Peyer's patch (tissue), 4 donors: ENCODE measurements around the gene RAB6A. TPM values are rescaled to one million over a fixed set of nuclear protein-coding genes. Genes with fewer than 3 reads are reported as not detected.

Experiments used
- DNase-seq, 3 donors: peaks; one replicate each; pipeline ENCODE4 v3.0.0-alpha.2; 2017 to 2019
- H3K27ac ChIP-seq, 4 donors: fragments of 200-600 bp; sonication (generic); one replicate each; pipeline ENCODE4 v1.5.1; 2016 to 2019
- H3K27me3 ChIP-seq, 2 donors: fragments of 200-600 bp; sonication (generic); one replicate each; pipeline ENCODE4 v1.5.1; 2019
- H3K36me3 ChIP-seq, 3 donors: fragments of 200-600 bp; sonication (generic); one replicate each; pipeline ENCODE4 v1.5.1; 2016 to 2019
- H3K4me1 ChIP-seq, 4 donors: fragments of 200-600 bp; sonication (generic); one replicate each; pipeline ENCODE4 v1.5.1; 2016 to 2019
- H3K4me3 ChIP-seq, 4 donors: fragments of 200-600 bp; sonication (generic); 1 replicate in 3 of 4; 2 replicates in 1 of 4; pipeline ENCODE4 v1.5.1; 2016 to 2019; ENCODE audit warnings: mild to moderate bottlenecking in 1 of 4
- H3K9me3 ChIP-seq, 4 donors: fragments of 200-600 bp; sonication (generic); one replicate each; pipeline ENCODE4 v1.5.1; 2016 to 2019; ENCODE audit warnings: mild to moderate bottlenecking in 1 of 4
- POLR2A ChIP-seq, 2 donors: fragments of 450-650 bp; IDR thresholded peaks; one replicate each; pipeline ENCODE4 v1.5.1; 2017; ENCODE audit warnings: antibody characterized with exemption in 2 of 2, mild to moderate bottlenecking in 2 of 2, moderate library complexity in 2 of 2
- total RNA-seq, 4 donors: library from RNA; depleted of rRNA; stranded (reverse); fragments of >200 nt; gene quantifications; one replicate each; pipeline ENCODE4 v1.1.0, GENCODE V29; 2016
- TF ChIP-seq, protein P1 (sequence below), 6 experiments: fragments of 450-650 bp in 4 of 6; fragments of 200-600 bp in 2 of 6; sonication (generic) in 1 of 6; IDR thresholded peaks; one replicate each; pipeline ENCODE4 v1.5.1; 2017 to 2019; ENCODE audit warnings: antibody characterized with exemption in 6 of 6, mild to moderate bottlenecking in 3 of 6, moderate library complexity in 1 of 6

RAB6A gene
- total RNA-seq, 4 donors from 2014 or later: 76.7 to 198 (median 182) TPM

DNA sequence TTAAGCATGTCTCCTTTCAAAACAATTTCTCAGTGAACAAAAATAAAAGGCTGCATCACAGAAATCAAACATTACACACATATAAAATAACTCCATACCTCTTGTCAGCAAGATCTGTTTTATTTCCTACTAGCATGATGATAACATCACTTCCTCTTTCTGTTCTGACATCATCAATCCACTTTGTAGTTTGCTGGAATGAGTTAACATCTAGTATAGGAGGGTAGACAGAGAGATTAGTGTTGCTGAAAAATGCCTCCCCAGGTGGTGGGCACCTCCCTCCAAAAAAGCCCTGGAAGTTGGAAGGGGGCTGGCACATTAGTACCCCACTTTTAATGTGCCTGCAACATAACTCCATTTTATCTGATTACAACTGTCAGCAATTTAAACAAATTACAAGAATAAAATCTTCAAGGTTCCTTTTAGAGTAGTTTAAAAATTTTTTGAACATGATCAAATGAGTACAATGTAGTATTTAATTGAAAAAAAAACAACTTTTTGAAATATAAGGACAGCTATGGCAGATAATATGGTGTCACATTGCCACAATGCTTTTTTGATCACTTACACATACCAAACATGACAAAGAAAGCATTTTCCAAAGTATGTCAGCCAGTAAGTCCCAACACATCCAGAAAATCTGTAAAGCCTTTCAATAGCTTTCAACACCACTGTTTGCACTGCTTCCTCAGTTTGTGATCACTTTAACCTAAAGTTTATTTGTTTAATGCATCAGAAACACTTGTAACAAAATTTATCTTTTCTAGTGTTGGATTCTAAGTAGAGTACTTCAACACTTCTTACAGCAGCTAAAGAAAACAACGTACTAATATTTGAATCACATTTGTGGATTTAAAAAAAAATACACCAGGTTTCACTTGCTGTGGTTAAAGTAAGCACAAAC lies 44.5 kb downstream of the RAB6A start:
- TF ChIP-seq, protein P1, sequence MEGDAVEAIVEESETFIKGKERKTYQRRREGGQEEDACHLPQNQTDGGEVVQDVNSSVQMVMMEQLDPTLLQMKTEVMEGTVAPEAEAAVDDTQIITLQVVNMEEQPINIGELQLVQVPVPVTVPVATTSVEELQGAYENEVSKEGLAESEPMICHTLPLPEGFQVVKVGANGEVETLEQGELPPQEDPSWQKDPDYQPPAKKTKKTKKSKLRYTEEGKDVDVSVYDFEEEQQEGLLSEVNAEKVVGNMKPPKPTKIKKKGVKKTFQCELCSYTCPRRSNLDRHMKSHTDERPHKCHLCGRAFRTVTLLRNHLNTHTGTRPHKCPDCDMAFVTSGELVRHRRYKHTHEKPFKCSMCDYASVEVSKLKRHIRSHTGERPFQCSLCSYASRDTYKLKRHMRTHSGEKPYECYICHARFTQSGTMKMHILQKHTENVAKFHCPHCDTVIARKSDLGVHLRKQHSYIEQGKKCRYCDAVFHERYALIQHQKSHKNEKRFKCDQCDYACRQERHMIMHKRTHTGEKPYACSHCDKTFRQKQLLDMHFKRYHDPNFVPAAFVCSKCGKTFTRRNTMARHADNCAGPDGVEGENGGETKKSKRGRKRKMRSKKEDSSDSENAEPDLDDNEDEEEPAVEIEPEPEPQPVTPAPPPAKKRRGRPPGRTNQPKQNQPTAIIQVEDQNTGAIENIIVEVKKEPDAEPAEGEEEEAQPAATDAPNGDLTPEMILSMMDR (IDR thresholded peaks at IDR 0.05): no peak
- TF ChIP-seq POLR2A (IDR thresholded peaks at IDR 0.05): no peak
- Histone ChIP-seq H3K9me3 (no peaks in the 10 kb centered on the region), H3K4me1 (no peaks in the 10 kb centered on the region), H3K27me3 (no peaks in the 10 kb centered on the region), H3K27ac (no peak overlapping the region), H3K36me3 (peaks cover 0 to 28% (median 0%) of the 10 kb centered on the region in 3 donors), H3K4me3 (no peak overlapping the region)
- no peak for DNase-seq

DNA sequence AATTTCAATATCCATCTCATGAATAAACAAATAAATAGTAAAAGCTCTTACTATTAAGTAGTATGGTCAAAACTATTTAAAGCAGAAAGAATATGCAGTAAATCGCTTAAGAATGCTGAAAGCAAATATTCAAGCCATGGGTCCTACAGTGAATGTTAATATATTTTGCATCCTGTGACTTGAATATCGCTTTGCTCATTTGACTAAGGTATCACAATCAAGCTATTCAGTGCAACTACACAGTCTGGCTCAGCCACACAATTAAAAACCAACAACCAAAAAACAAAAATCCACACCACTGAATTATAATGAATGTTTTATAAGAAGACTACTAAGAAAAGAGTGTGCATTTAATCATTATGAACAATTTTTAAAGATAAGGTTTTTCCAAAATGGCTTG lies 45.3 kb downstream of the RAB6A start:
- TF ChIP-seq POLR2A (IDR thresholded peaks at IDR 0.05): no peak
- TF ChIP-seq, protein P1 (IDR thresholded peaks at IDR 0.05): no peak
- peaks cover 0 to 33% (median 0%) of the 10 kb centered on the region in 3 donors for H3K36me3 ChIP-seq
- no peak for DNase-seq
- H3K4me3 ChIP-seq: no peak overlapping the region
- H3K9me3 ChIP-seq: no peaks in the 10 kb centered on the region
- no peak overlapping the region for H3K27ac ChIP-seq
- H3K4me1 ChIP-seq: no peaks in the 10 kb centered on the region
- no peaks in the 10 kb centered on the region for H3K27me3 ChIP-seq

DNA sequence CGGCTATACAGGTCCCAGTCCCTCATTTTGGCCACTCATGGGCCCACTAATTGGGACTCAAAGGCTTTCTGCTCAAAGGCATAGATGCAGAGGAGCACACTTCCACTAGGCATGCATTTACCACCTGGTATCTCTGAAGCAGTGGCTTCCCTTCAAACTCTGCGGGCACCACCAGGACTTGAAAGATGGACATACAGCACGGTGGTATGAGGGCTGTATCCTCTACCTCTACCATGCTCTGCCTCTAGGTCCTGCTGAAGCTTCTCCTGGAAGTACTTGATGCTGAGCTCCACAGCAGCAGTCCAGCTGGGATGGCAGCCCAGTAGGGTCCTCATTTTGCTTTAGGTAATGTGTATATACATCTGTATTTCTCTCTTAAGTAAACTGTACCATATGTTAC lies 49.9 kb downstream of the RAB6A start:
- H3K9me3 ChIP-seq: no peaks in the 10 kb centered on the region
- H3K27me3 ChIP-seq: no peaks in the 10 kb centered on the region
- no peak overlapping the region for H3K4me3 ChIP-seq
- peaks cover 0 to 44% (median 0%) of the 10 kb centered on the region in 3 donors for H3K36me3 ChIP-seq
- no peak for TF ChIP-seq POLR2A (IDR thresholded peaks at IDR 0.05)
- TF ChIP-seq, protein P1 (IDR thresholded peaks at IDR 0.05): no peak
- DNase-seq: no peak
- no peak overlapping the region for H3K27ac ChIP-seq
- no peaks in the 10 kb centered on the region for H3K4me1 ChIP-seq

DNA sequence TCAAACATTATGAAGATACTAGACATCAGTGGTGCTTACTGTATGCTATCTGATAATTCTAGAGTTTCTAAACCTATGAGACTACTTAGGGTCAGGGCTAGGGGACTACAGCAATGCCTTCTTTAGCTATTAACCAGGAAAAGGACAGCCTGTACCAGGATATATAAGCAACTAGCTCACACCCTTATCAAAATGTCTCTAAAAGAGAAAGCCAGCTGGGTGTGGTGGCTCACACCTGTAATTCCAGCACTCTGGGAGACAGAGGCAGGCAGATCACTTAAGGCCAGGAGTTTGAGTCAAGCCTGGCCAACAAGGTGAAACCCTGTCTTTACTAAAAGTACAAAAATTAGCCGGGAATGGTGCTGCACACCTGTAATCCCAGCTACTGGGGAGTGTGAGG lies 55.8 kb downstream of the RAB6A start:
- no peak overlapping the region for H3K27ac ChIP-seq
- no peak for DNase-seq
- H3K4me3 ChIP-seq: no peak overlapping the region
- no peaks in the 10 kb centered on the region for H3K27me3 ChIP-seq
- H3K9me3 ChIP-seq: no peaks in the 10 kb centered on the region
- no peaks in the 10 kb centered on the region for H3K4me1 ChIP-seq
- TF ChIP-seq, protein P1 (IDR thresholded peaks at IDR 0.05): no peak
- no peak for TF ChIP-seq POLR2A (IDR thresholded peaks at IDR 0.05)
- peaks cover 0 to 58% (median 0%) of the 10 kb centered on the region in 3 donors for H3K36me3 ChIP-seq

DNA sequence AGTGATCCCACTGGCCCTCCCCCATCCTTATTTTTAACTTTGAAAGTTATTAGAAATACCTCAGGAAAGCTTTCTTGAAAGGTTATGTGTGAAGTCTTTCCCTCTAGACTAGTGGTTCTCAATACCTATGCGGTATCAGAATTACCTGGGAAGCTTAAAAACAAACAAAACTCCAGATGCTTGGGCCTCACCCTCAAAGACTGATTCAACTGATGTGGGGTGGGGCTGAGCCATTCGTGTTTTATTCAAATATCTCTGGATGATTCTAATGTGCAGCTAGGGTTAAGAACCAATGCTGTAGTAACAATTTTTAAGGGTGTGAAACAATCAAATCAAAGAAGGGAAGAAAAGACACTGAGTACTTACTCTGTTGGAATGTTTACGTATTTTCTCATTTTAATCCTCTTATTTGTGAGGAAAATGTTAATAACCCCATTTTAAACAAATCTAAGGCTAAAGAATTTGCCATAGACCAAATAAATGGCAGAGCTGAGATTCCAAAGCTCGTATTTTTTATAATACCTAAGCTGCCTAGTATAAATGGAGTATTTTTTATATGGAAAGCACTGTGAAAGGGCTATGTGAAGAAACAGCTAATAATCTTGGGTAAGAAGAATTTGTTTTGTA lies 66.9 kb downstream of the RAB6A start:
- Histone ChIP-seq H3K4me1 (no peaks in the 10 kb centered on the region), H3K4me3 (no peak overlapping the region), H3K27me3 (no peaks in the 10 kb centered on the region), H3K27ac (no peak overlapping the region), H3K36me3 (peaks cover 0 to 32% (median 0%) of the 10 kb centered on the region in 3 donors), H3K9me3 (no peaks in the 10 kb centered on the region)
- DNase-seq: no peak
- TF ChIP-seq POLR2A (IDR thresholded peaks at IDR 0.05): no peak
- TF ChIP-seq, protein P1 (IDR thresholded peaks at IDR 0.05): no peak
